HCT116 (cell line): ENCODE data around the gene WHRN. TPM values are rescaled to one million over a fixed set of nuclear protein-coding genes. Genes with fewer than 3 reads are reported as not detected.

Experiments used
- ATAC-seq: fragments of 200-7000 bp; cut with Tn5 transposase; 2 replicates; pipeline ENCODE4 v1.9.1; 2020; ENCODE audit warnings: mild to moderate bottlenecking, moderate library complexity
- BruUV-seq: library from RNA; stranded (reverse); fragments of 400-500 nt; replicated peaks from 2 replicates; lab custom pipeline; 2021; lab: Mats Ljungman, UMichigan
- CTCF ChIA-PET: fragments of 300-600 bp; sonication (Branson Sonifier 250); formaldehyde crosslinking; loops from one replicate; lab custom pipeline; 2021; ENCODE audit warnings: antibody characterized with exemption; lab: Charles Lee
- POLR2A ChIA-PET: fragments of 300-600, 350-600 bp; sonication (Branson Sonifier 250); formaldehyde crosslinking; loops from one replicate; lab custom pipeline; 2021; ENCODE audit warnings: antibody characterized with exemption; lab: Charles Lee
- RAD21 ChIA-PET, 2 experiments: fragments of 300-600 bp; sonication (Branson Sonifier 250); formaldehyde crosslinking; loops; one replicate each; lab custom pipeline; 2023; ENCODE audit warnings: low total read pairs in 2 of 2; ENCODE audit not compliant: uncharacterized antibody in 2 of 2, unreplicated experiment in 2 of 2, low non-redundant PET in 1 of 2; lab: Charles Lee
- DNase-seq: peaks from one replicate; pipeline ENCODE4 v3.0.0-alpha.2; 2010; ENCODE audit warnings: low read depth, low spot score
- H2AFZ ChIP-seq: fragments of 200-600 bp; shearing (Covaris generic), sonication (generic); 2 replicates; pipeline ENCODE4 v1.6.1; 2017; ENCODE audit warnings: low read depth, mixed run types, mixed read lengths, antibody characterized with exemption, low read length; ENCODE audit not compliant: poor library complexity, severe bottlenecking
- H3K27ac ChIP-seq: 2 replicates; pipeline ENCODE4 v1.5.1; 2012; ENCODE audit warnings: low read depth, low read length
- H3K27me3 ChIP-seq: fragments of 200-600 bp; sonication (generic); 2 replicates; pipeline ENCODE4 v1.6.1; 2016; ENCODE audit warnings: mixed run types, low read length, mixed read lengths; ENCODE audit not compliant: insufficient read depth
- H3K36me3 ChIP-seq, 2 experiments: fragments of 200-500 bp in 1 of 2; fragments of 200-600 bp in 1 of 2; sonication (Bioruptor generic) in 1 of 2; sonication (generic) in 1 of 2; 2 replicates each; pipeline versions ENCODE4 v1.5.1 to v1.6.1; 2014 to 2016; ENCODE audit warnings: low read length in 2 of 2, inconsistent platforms in 1 of 2, mixed read lengths in 1 of 2, mixed run types in 1 of 2; ENCODE audit not compliant: insufficient read depth in 2 of 2, control insufficient read depth in 1 of 2
- H3K4me1 ChIP-seq, 2 experiments: fragments of 200-600 bp in 1 of 2; sonication (generic) in 1 of 2; 2 replicates each; pipeline versions ENCODE4 v1.5.1 to v1.6.1; 2012 to 2017; ENCODE audit warnings: low read length in 2 of 2, inconsistent platforms in 1 of 2, mild to moderate bottlenecking in 1 of 2, mixed read lengths in 1 of 2, mixed run types in 1 of 2, moderate library complexity in 1 of 2; ENCODE audit not compliant: insufficient read depth in 2 of 2, control insufficient read depth in 1 of 2
- H3K4me2 ChIP-seq: fragments of 200-600 bp; sonication (generic); 2 replicates; pipeline ENCODE4 v1.6.1; 2017; ENCODE audit warnings: mixed run types, low read length, mixed read lengths
- H3K4me3 ChIP-seq, 2 experiments: fragments of 200-600 bp in 1 of 2; sonication (generic) in 1 of 2; replicated peaks in 1 of 2; 2 replicates each; pipeline ENCODE4 v1.5.1; 2011 to 2016; ENCODE audit warnings: low read length in 2 of 2, control low read depth in 1 of 2, low read depth in 1 of 2, mild to moderate bottlenecking in 1 of 2, mixed read lengths in 1 of 2, mixed run types in 1 of 2
- H3K79me2 ChIP-seq: fragments of 200-600 bp; sonication (generic); 2 replicates; pipeline ENCODE4 v1.6.1; 2017; ENCODE audit warnings: mild to moderate bottlenecking, mixed run types, low read length, moderate library complexity, mixed read lengths; ENCODE audit not compliant: insufficient read depth
- H3K9ac ChIP-seq: fragments of 200-600 bp; sonication (generic); 2 replicates; pipeline ENCODE4 v1.6.1; 2016; ENCODE audit warnings: low read length, mixed read lengths
- H3K9me2 ChIP-seq: fragments of 200-600 bp; sonication (generic), shearing (Covaris generic); 2 replicates; pipeline ENCODE4 v1.6.1; 2017; ENCODE audit warnings: mixed run types, mild to moderate bottlenecking, moderate library complexity; ENCODE audit not compliant: insufficient read depth
- H3K9me3 ChIP-seq, 2 experiments: fragments of 200-500 bp in 1 of 2; fragments of 200-600 bp in 1 of 2; sonication (Bioruptor generic) in 1 of 2; sonication (generic) in 1 of 2; 2 replicates each; pipeline ENCODE4 v1.6.1; 2014 to 2017; ENCODE audit warnings: low read length in 2 of 2, mixed read lengths in 2 of 2, inconsistent platforms in 1 of 2, low read depth in 1 of 2, mild to moderate bottlenecking in 1 of 2, mixed run types in 1 of 2, moderate library complexity in 1 of 2; ENCODE audit not compliant: control insufficient read depth in 1 of 2, insufficient read depth in 1 of 2
- H4K20me1 ChIP-seq: fragments of 200-600 bp; sonication (generic), shearing (Covaris generic); 2 replicates; pipeline ENCODE4 v1.6.1; 2017; ENCODE audit warnings: mixed run types, mild to moderate bottlenecking, moderate library complexity; ENCODE audit not compliant: insufficient read depth
- CEBPB ChIP-seq: IDR thresholded peaks from 2 replicates; pipeline ENCODE4 v1.6.1; 2012; ENCODE audit warnings: low read depth
- ELF1 ChIP-seq: IDR thresholded peaks from 2 replicates; pipeline ENCODE4 v1.6.1; 2012; ENCODE audit warnings: low read depth, borderline replicate concordance
- EZH2phosphoT487 ChIP-seq: fragments of 200-600 bp; IDR thresholded peaks from 2 replicates; pipeline ENCODE4 v1.6.1; 2018; ENCODE audit warnings: antibody characterized with exemption, borderline replicate concordance
- FOSL1 ChIP-seq: IDR thresholded peaks from 2 replicates; pipeline ENCODE4 v1.6.1; 2012; ENCODE audit warnings: low read depth
- POLR2A ChIP-seq: IDR thresholded peaks from 2 replicates; pipeline ENCODE4 v1.7.0; 2011; ENCODE audit warnings: borderline replicate concordance; ENCODE audit not compliant: insufficient read depth, insufficient read length; ENCODE audit errors: extremely low read depth
- SRF ChIP-seq: IDR thresholded peaks from 2 replicates; pipeline ENCODE4 v1.6.1; 2012; ENCODE audit warnings: low read depth
- YY1 ChIP-seq: IDR thresholded peaks from 2 replicates; pipeline ENCODE4 v1.6.1; 2011; ENCODE audit warnings: low read length, low read depth, moderate library complexity, mild to moderate bottlenecking; ENCODE audit not compliant: insufficient replicate concordance; ENCODE audit errors: extremely low read depth
- ZFX ChIP-seq: fragments of 450-650 bp; IDR thresholded peaks from 2 replicates; pipeline ENCODE4 v1.6.1; 2017
- ZNF274 ChIP-seq: fragments of 200-500 bp; sonication (Bioruptor generic); IDR thresholded peaks from 2 replicates; pipeline ENCODE4 v1.6.1; 2014; ENCODE audit warnings: mild to moderate bottlenecking, low read depth, low read length, inconsistent platforms
- intact Hi-C: fragments of 100-400 bp; cut with micrococcal nuclease; formaldehyde crosslinking; loops from 2 replicates; pipeline ENCODE4 v1.10.0; 2022
- total RNA-seq: library from RNA; stranded (reverse); gene quantifications from one replicate; pipeline ENCODE4 v1.2.1, GENCODE V29; 2021; ENCODE audit not compliant: unreplicated experiment

The WHRN gene
- total RNA-seq, 1 experiment from 2014 or later = 12.8 TPM

GRCh38 chr9:114395334-114395617 lies 110.0 kb downstream of the WHRN start:
- H3K27ac ChIP-seq = no peak overlapping the region
- ChIA-PET CTCF (no interaction called here), POLR2A (interaction anchor here (0.6 to 1.6 kb wide), 2 partner anchors 9 to 284 kb away, joined by 4 to 6 read pairs; no protein-coding TSS in a partner anchor), RAD21 (no interaction called here)
- no peak for DNase-seq
- BruUV-seq = no TSS peak
- H4K20me1 ChIP-seq = no peaks in the 10 kb centered on the region
- no peak overlapping the region for H3K4me2 ChIP-seq
- no peak for TF ChIP-seq ELF1
- no peak overlapping the region for H2AFZ ChIP-seq
- no peaks in the 10 kb centered on the region for H3K79me2 ChIP-seq
- intact Hi-C loops = no loop called here
- H3K9me3 ChIP-seq = no peaks in the 10 kb centered on the region
- ATAC-seq = no peak
- H3K4me3 ChIP-seq = no peak overlapping the region
- no peaks in the 10 kb centered on the region for H3K9me2 ChIP-seq
- H3K4me1 ChIP-seq = peaks cover 10 to 27% of the 10 kb centered on the region in 2 experiments; a peak in 3 of 4 replicates
- no peaks in the 10 kb centered on the region for H3K27me3 ChIP-seq
- H3K9ac ChIP-seq = no peak overlapping the region
- H3K36me3 ChIP-seq = no peaks in the 10 kb centered on the region

- intact Hi-C loops = no loop called here
- DNase-seq (no peak), ATAC-seq (no peak)
- Histone ChIP-seq H2AFZ (no peak overlapping the region), H3K4me3 (no peak overlapping the region), H3K9me2 (no peaks in the 10 kb centered on the region), H3K9me3 (no peaks in the 10 kb centered on the region), H3K27me3 (no peaks in the 10 kb centered on the region), H4K20me1 (no peaks in the 10 kb centered on the region), H3K4me2 (no peak overlapping the region), H3K4me1 (peaks cover 10 to 27% of the 10 kb centered on the region in 2 experiments; a peak in 3 of 4 replicates), H3K9ac (no peak overlapping the region), H3K36me3 (no peaks in the 10 kb centered on the region), H3K79me2 (no peaks in the 10 kb centered on the region), H3K27ac (no peak overlapping the region)
- ChIA-PET POLR2A (interaction anchor here (0.6 to 1.6 kb wide), 2 partner anchors 8 to 285 kb away, joined by 4 to 6 read pairs; no protein-coding TSS in a partner anchor), RAD21 (no interaction called here), CTCF (no interaction called here)
- BruUV-seq = no TSS peak
- TF ChIP-seq ZNF274 (no peak), POLR2A (no peak), CEBPB (no peak), EZH2phosphoT487 (no peak), FOSL1 (no peak), ZFX (no peak), SRF (no peak), YY1 (no peak)
These were observed 110.5 kb downstream of the WHRN start for GRCh38 chr9:114394523-114395333.
